T-helper 2 cell treated with Interferon-gamma antibody and Interleukin-4, amounts not matched to agents 100 ng/mL and 5 ng/mL, for 36 hours (primary cell): Measurements from ENCODE around the gene PTPRD. TPM values are rescaled to one million over a fixed set of nuclear protein-coding genes. Genes with fewer than 3 reads are reported as not detected.
"Not testable (repeated sequence)": the region's sequence is repeated elsewhere in the genome, so short reads cannot be mapped to it uniquely, and the experiment has no call there.

Experiments
- intact Hi-C: fragments of 100-400 bp; cut with micrococcal nuclease; formaldehyde crosslinking; loops from one replicate; pipeline ENCODE4 v1.15.1; 2023
- total RNA-seq: library from RNA; stranded (reverse); gene quantifications from 2 replicates; pipeline ENCODE4 v1.2.3, GENCODE V29; 2022

PTPRD gene
- total RNA-seq, 1 donor from 2014 or later, result not detected

- intact Hi-C loops, result no loop called here
These were observed 1398.7 kb downstream of the PTPRD start for GRCh38 chr9:9214066-9214465.

DNA sequence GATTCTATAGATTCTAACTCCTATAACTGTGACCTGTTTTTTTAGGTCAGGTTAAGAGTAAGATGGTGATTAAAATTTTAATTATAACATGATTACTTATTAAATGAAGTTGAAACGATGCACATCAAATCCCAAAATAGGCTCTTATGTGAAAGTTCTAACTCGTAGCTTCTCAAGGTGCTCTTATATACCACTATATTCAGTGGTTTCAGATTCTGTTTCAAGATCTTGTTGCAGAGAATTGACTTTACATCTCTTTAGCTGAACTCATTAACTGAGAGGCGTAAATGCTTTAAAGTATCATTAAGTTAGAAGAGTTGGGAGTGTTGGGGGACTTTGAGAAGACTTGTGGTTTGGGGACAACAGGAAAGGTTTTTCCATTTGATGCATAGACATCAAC lies 1399.8 kb downstream of the PTPRD start:
- intact Hi-C loops, result no loop called here

- intact Hi-C loops, result no loop called here
These were observed 1410.5 kb downstream of the PTPRD start for GRCh38 chr9:9202276-9202675.

DNA sequence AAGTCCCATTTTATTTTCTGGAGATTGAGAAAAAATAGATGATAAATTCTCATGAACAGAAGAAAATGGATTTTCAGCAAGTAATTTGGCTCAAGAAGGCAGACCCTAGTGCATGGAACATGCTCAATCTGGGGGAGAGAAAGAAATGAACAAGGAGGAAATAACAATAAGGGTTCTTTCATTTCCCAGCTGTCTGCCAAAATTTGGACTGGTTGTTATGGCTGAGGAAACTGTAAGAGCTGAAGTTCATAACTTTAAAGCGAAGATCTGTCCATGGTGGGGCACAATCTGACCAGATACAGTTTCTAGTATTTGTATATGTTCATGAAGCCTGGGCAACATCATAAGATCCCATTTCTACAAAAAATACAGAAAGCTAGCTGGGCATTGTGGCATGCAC lies 1426.7 kb downstream of the PTPRD start:
- intact Hi-C loops, result no loop called here

- intact Hi-C loops, result no loop called here
These were observed 1430.4 kb downstream of the PTPRD start for GRCh38 chr9:9182431-9182830.

DNA sequence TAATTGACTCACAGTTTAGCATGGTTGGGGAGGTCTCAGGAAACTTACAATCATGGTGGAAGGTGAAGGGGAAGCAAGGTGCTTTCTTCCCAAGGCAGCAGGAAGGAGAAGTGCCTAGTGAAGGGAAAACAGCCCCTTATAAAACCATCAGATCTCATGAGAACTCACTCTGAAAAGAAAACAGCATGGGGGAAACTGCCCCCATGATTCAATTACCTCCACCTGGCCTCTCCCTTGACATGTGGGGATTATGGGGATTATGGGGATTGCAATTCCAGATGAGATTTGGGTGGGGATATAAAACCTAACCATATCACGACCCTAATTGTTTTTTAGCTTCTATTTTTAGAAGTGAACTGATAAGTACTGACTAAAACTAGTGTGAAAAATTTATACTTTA lies 1435.7 kb downstream of the PTPRD start:
- intact Hi-C loops, result no loop called here

GRCh38 chr9:9174358-9174757 lies 1438.4 kb downstream of the PTPRD start:
- intact Hi-C loops, result no loop called here

GRCh38 chr9:9173264-9173663 lies 1439.5 kb downstream of the PTPRD start:
- intact Hi-C loops, result no loop called here

DNA sequence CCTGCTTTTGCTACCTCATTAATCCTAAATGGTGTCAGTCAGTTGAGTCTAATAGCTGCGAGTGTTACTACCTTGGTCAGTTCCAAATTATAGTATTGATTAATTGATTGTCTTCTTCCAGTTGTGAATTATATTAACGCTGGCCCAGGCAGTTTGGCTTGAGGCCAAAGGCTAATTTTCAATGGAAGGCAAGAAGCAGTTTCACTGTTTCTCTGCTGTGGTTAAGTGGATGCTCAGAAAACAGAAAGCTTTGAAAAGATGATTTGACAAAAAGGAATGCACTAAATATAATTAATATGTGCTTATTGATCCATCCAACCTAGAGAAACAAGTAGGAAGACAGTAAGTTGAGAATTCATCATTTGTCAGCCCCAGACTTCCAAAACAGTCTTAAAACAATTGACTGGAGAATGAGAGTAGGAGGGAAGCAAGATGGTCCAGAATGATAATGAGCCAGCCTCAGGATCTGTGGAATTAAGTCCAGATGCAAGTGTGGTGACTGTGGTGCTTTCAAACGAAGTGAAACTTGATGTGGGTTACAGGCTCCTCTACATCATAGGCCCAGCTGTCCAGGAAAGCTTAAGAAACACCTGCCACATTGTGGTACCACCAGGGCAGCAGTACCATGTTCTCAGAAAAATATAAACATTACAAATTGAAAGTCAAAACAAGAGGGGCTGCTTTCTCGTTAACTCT lies 1442.2 kb downstream of the PTPRD start:
- intact Hi-C loops, result no loop called here

DNA sequence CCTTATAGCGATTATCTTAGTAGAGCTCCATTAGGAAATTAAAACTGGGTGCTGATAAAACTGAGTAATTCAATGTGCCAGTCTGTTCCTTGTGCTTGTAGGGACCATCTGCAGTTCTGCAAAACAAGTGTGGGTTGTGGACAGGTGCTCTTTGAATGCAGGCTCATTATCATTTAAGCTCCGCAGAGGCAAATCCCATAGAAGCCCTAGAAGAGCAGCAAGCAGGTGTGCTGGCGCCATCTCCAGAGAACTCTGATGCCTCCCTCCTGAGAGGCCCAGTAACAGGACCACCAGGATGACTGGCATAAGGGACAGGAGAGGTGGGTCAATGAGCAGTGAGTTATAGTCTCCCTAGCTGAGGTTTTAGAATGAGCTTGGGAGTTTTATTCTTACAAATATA lies 1470.8 kb downstream of the PTPRD start:
- intact Hi-C loops, result no loop called here

GRCh38 chr9:9133526-9133925 lies 1479.3 kb downstream of the PTPRD start:
- intact Hi-C loops, result no loop called here

DNA sequence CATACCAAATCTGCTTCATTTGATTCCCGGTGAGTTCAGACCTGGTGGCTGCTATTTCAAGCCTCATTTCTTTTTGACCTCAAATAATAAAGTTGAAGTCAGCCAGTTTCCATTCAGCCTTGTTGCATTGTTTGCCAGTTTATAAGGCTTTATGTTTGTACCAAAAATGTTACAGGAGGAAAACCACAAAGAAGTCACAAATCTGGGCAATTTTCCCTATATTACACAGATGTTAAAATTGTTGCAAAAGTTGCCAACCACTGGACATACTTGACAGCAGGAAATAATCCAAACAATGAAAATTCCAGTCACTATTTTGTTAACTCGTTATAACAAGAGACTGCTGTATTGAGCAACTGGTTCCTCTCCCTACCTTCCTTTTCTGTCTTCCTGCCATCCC lies 1488.2 kb downstream of the PTPRD start:
- intact Hi-C loops, result no loop called here

GRCh38 chr9:9122230-9122875 lies 1490.4 kb downstream of the PTPRD start:
- intact Hi-C loops, result no loop called here

DNA sequence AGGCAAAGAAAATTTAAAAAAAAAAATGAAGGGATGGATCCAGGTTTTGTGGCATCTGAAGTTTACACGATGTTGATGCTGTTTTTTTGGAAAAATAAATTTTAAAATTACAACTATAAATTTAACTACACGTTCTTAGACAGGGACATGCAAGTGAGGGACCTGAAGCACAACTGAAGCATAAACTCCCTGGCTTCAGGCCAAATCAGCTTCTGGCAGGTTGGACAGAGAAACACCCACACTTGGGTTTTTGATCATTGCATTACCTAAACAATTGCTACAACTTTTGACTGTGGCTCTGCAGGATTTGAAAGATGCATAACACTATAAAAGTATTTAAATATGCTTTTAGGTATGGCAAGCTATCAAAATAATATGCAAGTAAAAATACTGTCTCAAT lies 1494.9 kb downstream of the PTPRD start:
- intact Hi-C loops, result no loop called here

- intact Hi-C loops, result no loop called here
These were observed 1500.6 kb downstream of the PTPRD start for GRCh38 chr9:9112001-9112720.

DNA sequence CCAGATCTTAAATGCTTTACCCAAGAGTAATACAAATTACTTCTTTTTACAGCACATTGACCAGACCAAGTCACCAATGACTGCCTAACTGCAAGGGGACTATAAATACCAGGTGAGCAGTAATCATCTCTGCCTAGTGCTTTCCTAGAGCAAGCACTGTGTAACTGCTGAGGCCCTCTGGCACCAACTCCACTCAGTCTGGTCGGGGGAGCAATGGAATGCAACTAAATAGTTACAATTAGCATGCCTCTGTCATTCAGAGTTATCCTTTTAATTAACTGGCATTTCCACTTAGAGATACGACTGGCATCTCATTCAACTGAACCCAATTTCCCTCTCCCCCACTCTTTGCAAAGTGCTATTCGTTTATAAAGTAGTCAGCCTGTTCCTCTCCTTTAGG lies 1504.2 kb downstream of the PTPRD start:
- intact Hi-C loops, result no loop called here

DNA sequence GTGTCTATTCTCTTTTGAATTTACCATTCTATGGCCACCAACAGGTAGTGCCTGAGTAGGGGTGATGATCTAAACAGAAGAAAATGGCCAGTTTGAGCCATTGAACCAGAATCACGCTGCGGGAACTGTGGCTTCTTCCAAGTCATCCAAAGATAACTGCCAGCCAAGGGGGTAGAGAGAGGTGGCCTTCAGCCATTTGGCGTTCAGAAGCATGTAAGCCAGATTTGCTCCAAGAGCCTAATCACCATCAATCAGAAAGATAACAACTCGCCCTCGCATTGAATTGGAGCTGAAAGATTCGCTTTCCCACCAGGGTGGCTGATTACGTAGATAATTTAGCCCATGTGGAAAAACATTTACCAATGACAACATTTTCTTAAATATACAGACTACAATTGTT lies 1510.5 kb downstream of the PTPRD start:
- intact Hi-C loops, result no loop called here

DNA sequence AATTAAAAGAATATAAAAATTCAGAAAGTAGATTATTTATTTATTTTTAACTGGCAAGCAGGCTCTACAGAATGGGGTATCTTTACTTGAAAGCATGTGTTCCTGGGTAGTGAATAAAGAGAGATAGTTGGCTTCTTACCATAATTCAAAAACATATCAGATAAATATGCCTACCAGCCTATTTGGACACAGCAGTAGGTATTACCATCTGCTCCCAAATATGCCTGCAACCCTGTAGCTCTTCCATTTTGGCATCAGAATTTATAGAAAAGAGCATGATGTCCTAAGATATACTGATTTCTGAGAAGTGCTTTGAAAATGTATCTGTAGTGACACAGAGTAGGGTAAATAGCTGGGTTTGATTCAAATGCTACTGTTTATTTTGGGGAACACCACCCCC lies 1512.7 kb downstream of the PTPRD start:
- intact Hi-C loops, result no loop called here

DNA sequence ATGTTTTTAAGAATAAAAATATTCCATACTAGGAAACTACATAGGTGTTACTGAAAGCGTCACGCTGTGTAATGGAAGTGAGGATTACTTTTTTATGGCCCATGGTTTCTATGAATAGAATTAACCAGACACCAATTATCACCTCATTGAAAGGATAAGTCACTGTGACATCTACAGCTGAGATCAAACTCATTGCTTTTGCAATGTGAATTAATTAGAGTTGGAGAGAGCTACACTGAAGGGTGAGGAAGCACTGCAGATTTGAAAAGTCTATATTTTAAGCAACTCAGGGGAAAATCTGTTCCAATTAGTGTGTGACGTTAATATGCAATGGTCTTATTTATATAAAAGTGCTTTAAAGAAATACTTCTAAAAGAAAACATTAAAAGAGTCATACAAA lies 1513.2 kb downstream of the PTPRD start:
- intact Hi-C loops, result no loop called here

GRCh38 chr9:9097254-9097653 lies 1515.5 kb downstream of the PTPRD start:
- intact Hi-C loops, result not testable (repeated sequence)

DNA sequence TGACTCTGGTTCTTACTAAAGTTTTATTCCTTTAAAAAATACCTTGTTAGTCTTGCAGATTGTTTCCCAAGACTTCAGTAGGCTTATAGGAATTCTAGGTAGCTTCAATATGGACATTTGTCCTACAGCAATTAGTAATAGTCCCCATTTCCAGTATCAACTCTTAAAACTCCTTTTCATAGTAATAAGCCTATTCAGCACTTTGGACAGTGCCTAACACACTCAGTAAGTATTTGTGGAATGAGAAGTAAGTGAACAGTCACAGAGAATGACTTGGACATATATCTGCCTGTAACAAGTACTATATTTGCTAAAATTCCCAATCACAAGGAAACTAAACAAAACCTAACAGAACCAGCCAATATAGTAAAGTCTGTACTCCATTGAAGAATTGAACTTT lies 1521.4 kb downstream of the PTPRD start:
- intact Hi-C loops, result no loop called here

DNA sequence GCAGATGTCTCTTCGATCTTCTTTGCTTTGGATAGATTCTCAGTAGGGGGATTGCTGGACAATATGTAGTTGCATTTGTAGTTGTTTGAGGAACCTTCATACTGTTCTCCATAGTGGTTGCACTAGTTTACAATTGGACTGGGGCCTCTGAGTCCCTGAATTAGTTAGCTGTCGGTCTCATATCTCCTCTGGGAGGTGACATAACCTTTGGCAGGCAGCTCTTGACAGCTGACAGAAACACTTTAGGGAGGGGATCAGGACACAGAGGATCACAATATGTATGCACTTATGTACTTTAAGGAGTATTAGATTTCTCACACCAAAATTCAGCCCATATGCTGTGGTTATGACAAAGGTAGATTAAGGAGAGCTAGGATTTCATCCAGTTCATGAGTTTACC lies 1533.3 kb downstream of the PTPRD start:
- intact Hi-C loops, result no loop called here

DNA sequence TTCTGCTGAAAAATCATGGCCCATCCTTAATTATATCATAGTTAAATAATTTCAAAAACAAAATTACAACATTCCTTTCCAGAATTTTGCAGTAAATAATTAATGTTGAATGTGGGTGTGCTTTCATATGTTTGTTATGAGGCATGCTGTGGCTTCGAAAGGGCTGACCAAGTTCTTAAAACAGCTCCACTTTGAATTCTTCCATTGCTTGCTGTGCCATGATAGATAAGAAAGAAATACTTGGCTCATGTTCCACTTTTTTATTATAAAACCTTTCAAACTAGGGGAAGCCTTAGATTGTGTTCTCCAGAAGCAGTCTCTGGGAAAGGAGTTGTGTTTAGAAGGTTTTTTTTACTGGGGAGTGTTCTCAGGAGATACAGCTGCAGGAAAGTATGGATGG lies 1534.5 kb downstream of the PTPRD start:
- intact Hi-C loops, result no loop called here
